Measurements from ENCODE around the gene MPZ.

MPZ gene

GRCh38 chr1:161298116-161298515, 11.7 kb downstream of the MPZ start:
- no peak overlapping the region for H3K27ac ChIP-seq
- TF ChIP-seq ZFX (IDR thresholded peaks at IDR 0.05) (no peak), CTCF (conservative IDR thresholded peaks at IDR 0.05) (no peak)

- no peak overlapping the region for H3K27ac ChIP-seq
- TF ChIP-seq CTCF (conservative IDR thresholded peaks at IDR 0.05) (no peak), ZFX (IDR thresholded peaks at IDR 0.05) (no peak)
Observed at GRCh38 chr1:161297415-161297814, 12.4 kb downstream of the MPZ start.

- TF ChIP-seq ZFX (IDR thresholded peaks at IDR 0.05): no peak
- no peak for TF ChIP-seq CTCF (conservative IDR thresholded peaks at IDR 0.05)
Observed at GRCh38 chr1:161290779-161291178, 19.0 kb downstream of the MPZ start.

GRCh38 chr1:161287482-161288054, 22.2 kb downstream of the MPZ start:
- H3K27ac ChIP-seq: no peak overlapping the region
- TF ChIP-seq CTCF (conservative IDR thresholded peaks at IDR 0.05) (no peak), ZFX (IDR thresholded peaks at IDR 0.05) (no peak)

More at GRCh38 chr1:161290779-161291178, 19.0 kb downstream of the MPZ start:
- no peak overlapping the region for H3K27ac ChIP-seq

- no peak for TF ChIP-seq ZFX (IDR thresholded peaks at IDR 0.05)
- H3K27ac ChIP-seq: no peak overlapping the region
Observed at GRCh38 chr1:161285521-161285920, 24.2 kb downstream of the MPZ start.

GRCh38 chr1:161285113-161285512, 24.7 kb downstream of the MPZ start:
- no peak overlapping the region for H3K27ac ChIP-seq
- TF ChIP-seq CTCF (conservative IDR thresholded peaks at IDR 0.05) (no peak), ZFX (IDR thresholded peaks at IDR 0.05) (no peak)

- TF ChIP-seq ZFX (IDR thresholded peaks at IDR 0.05) (no peak), CTCF (conservative IDR thresholded peaks at IDR 0.05) (no peak)
- H3K27ac ChIP-seq: no peak overlapping the region
Observed at GRCh38 chr1:161282991-161283390, 26.8 kb downstream of the MPZ start.

GRCh38 chr1:161274874-161275273, 34.9 kb downstream of the MPZ start:
- TF ChIP-seq ZFX (IDR thresholded peaks at IDR 0.05) (no peak), CTCF (conservative IDR thresholded peaks at IDR 0.05) (no peak)
- no peak overlapping the region for H3K27ac ChIP-seq
